ENCODE data around the gene FOXP4.

- no peak for TF ChIP-seq CTCF (IDR thresholded peaks at IDR 0.05)
- no peak for TF ChIP-seq EP300 (IDR thresholded peaks at IDR 0.05)
- TF ChIP-seq POLR2A (IDR thresholded peaks at IDR 0.05) = no peak
Measured at GRCh38 chr6:41545247-41545702, 906 bp upstream of the FOXP4 start.

All from sigmoid colon (tissue), 4 donors.